ENCODE results near the gene FOXD4L1. TPM values are rescaled to one million over a fixed set of nuclear protein-coding genes. Genes with fewer than 3 reads are reported as not detected.
"Not testable (repeated sequence)": the region's sequence is repeated elsewhere in the genome, so short reads cannot be mapped to it uniquely, and the experiment has no call there.

FOXD4L1 gene
- total RNA-seq (2014; rRNA removed; shearing (Covaris generic)): 0.44 and 0.54 TPM in 2 replicates
- total RNA-seq (2022): 0.80 and 1.5 TPM in 2 replicates
- Bru-seq, nascent RNA: percentile 47 among the genes with signal in this experiment
- BruChase-seq, experiment 1, labeled RNA remaining after a 6-hour chase: percentile 44 among the genes with signal in this experiment
- percentile 49 among the genes with signal in this experiment for BruChase-seq, experiment 2, labeled RNA remaining after a 2-hour chase
- long read RNA-seq: 0 reads

DNA sequence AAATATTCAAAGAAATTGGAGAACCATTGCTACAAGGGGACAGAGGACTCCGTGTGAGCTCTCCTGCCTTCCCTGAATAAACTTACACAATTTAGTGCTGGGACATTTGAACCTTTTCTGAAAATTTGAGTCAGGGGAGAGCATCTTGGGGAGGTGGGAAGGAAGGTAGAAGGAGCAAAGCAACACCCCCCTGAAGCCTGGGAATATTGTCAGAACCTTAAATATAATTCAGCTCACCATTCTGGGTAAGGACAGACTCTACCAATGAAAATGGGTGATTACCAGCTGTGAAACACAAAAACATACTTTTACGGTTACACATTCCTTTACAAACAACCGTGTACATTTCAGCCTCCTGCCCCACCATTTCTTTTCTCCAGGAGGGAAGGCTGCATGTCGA, at the start of gene FOXD4L1:
TSS of gene FOXD4L1 (plus strand) at position 301 of the 400 bp plus-strand sequence. CDS start 592 bp downstream, outside the sequence.
- H3K4me3 ChIP-seq (ENCODE audit: low read depth, low read length, poor library complexity, severe bottlenecking); H3K9me2 ChIP-seq (ENCODE audit: insufficient read depth, low read length); H3K9me3 ChIP-seq (ENCODE audit: low read length); H4K20me1 ChIP-seq (ENCODE audit: insufficient read depth, low read length); BruUV-seq (replicated peaks); H3K79me2 ChIP-seq (ENCODE audit: insufficient read depth, low read depth, low read length); H3K36me3 ChIP-seq (ENCODE audit: insufficient read depth, low read length); POLR2A ChIA-PET; H2AFZ ChIP-seq (ENCODE audit: low read length); intact Hi-C loops (cut with micrococcal nuclease; ENCODE audit: unreplicated experiment); DNase-seq (ENCODE audit: low spot score); H3K4me1 ChIP-seq (ENCODE audit: insufficient read depth, low read length, poor library complexity, severe bottlenecking); H3K27ac ChIP-seq (ENCODE audit: low read depth, low read length, poor library complexity, severe bottlenecking); H3K4me2 ChIP-seq (ENCODE audit: low read length); CTCF ChIA-PET (ENCODE audit: unreplicated experiment): not testable (repeated sequence)

DNA sequence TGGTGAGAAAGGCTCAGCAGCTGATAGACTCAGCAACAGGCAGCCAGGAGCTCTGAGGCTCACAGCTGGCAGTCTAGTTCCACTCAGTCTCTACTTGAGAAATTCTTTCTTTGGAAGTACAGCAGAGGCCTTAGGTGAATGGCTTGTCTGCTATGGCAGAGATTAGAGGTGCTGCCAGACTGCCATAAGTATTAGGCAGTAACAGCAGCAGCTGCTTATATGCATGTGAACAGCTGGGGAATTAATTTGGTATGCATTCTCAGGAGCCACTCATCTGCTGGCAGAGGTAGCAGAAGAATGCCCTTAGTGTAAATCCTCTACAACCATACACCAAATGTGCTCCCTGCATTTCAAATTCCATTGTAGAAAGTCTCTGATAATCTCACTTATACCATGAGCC, 32.7 kb upstream of the FOXD4L1 start:
- H3K36me3 ChIP-seq (ENCODE audit: insufficient read depth, low read length); intact Hi-C loops (cut with micrococcal nuclease; ENCODE audit: unreplicated experiment); H4K20me1 ChIP-seq (ENCODE audit: insufficient read depth, low read length); POLR2A ChIA-PET; H3K4me2 ChIP-seq (ENCODE audit: low read length); H3K9me3 ChIP-seq (ENCODE audit: low read length); H3K27ac ChIP-seq (ENCODE audit: low read depth, low read length, poor library complexity, severe bottlenecking); H3K79me2 ChIP-seq (ENCODE audit: insufficient read depth, low read depth, low read length); H3K9me2 ChIP-seq (ENCODE audit: insufficient read depth, low read length); H2AFZ ChIP-seq (ENCODE audit: low read length); CTCF ChIA-PET (ENCODE audit: unreplicated experiment); H3K4me1 ChIP-seq (ENCODE audit: insufficient read depth, low read length, poor library complexity, severe bottlenecking); DNase-seq (ENCODE audit: low spot score); BruUV-seq (replicated peaks); H3K4me3 ChIP-seq (ENCODE audit: low read depth, low read length, poor library complexity, severe bottlenecking): not testable (repeated sequence)

DNA sequence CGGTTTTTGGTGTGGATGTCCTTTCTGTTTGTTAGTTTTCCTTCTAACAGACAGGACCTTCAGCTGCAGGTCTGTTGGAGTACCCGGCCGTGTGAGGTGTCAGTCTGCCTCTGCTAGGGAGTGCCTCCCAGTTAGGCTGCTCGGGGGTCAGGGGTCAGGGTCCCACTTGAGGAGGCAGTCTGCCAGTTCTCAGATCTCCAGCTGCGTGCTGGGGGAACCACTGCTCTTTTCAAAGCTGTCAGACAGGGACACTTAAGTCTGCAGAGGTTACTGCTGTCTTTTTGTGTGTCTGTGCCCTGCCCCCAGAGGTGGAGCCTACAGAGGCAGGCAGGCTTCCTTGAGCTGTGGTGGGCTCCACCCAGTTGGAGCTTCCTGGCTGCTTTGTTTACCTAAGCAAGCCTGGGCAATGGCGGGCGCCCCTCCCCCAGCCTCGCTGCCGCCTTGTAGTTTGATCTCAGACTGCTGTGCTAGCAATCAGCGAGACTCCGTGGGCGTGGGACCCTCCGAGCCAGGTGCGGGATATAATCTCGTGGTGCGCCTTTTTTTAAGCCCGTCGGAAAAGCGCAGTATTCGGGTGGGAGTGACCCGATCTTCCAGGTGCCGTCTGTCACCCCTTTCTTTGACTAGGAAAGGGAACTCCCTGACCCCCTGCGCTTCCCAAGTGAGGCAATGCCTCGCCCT, 21.6 kb upstream of the FOXD4L1 start:
- H3K4me2 ChIP-seq (ENCODE audit: low read length); H3K9me3 ChIP-seq (ENCODE audit: low read length); DNase-seq (ENCODE audit: low spot score); H3K27ac ChIP-seq (ENCODE audit: low read depth, low read length, poor library complexity, severe bottlenecking); intact Hi-C loops (cut with micrococcal nuclease; ENCODE audit: unreplicated experiment); H2AFZ ChIP-seq (ENCODE audit: low read length); POLR2A ChIA-PET; H3K4me3 ChIP-seq (ENCODE audit: low read depth, low read length, poor library complexity, severe bottlenecking); H3K9me2 ChIP-seq (ENCODE audit: insufficient read depth, low read length); H4K20me1 ChIP-seq (ENCODE audit: insufficient read depth, low read length); H3K36me3 ChIP-seq (ENCODE audit: insufficient read depth, low read length); BruUV-seq (replicated peaks); H3K4me1 ChIP-seq (ENCODE audit: insufficient read depth, low read length, poor library complexity, severe bottlenecking); H3K79me2 ChIP-seq (ENCODE audit: insufficient read depth, low read depth, low read length); CTCF ChIA-PET (ENCODE audit: unreplicated experiment): not testable (repeated sequence)

DNA sequence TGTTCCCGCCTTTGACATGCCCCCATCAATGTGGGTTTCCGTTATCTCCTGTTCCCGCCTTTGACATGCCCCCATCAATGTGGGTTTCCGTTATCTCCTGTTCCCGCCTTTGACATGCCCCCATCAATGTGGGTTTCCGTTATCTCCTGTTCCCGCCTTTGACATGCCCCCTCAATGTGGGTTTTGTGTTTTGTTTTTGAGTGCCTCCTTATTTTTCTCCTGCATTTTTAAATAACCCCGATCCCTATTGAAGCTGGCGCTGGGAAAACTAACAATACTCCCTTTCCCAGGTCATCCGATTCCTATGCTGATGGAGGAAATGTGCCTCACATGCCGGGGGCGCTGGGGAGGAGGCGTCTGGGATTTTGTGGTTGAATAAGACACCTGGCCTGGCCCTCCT, 1.9 kb upstream of the FOXD4L1 start:
- BruUV-seq (replicated peaks); H3K36me3 ChIP-seq (ENCODE audit: insufficient read depth, low read length); H2AFZ ChIP-seq (ENCODE audit: low read length); POLR2A ChIA-PET; H3K79me2 ChIP-seq (ENCODE audit: insufficient read depth, low read depth, low read length); intact Hi-C loops (cut with micrococcal nuclease; ENCODE audit: unreplicated experiment); DNase-seq (ENCODE audit: low spot score); H3K4me1 ChIP-seq (ENCODE audit: insufficient read depth, low read length, poor library complexity, severe bottlenecking); H3K9me2 ChIP-seq (ENCODE audit: insufficient read depth, low read length); H3K27ac ChIP-seq (ENCODE audit: low read depth, low read length, poor library complexity, severe bottlenecking); H3K4me2 ChIP-seq (ENCODE audit: low read length); H4K20me1 ChIP-seq (ENCODE audit: insufficient read depth, low read length); H3K4me3 ChIP-seq (ENCODE audit: low read depth, low read length, poor library complexity, severe bottlenecking); H3K9me3 ChIP-seq (ENCODE audit: low read length); CTCF ChIA-PET (ENCODE audit: unreplicated experiment): not testable (repeated sequence)

- POLR2A ChIA-PET: not testable (repeated sequence)
These were observed 787 bp downstream of the FOXD4L1 start for GRCh38 chr2:113499019-113499885.

DNA sequence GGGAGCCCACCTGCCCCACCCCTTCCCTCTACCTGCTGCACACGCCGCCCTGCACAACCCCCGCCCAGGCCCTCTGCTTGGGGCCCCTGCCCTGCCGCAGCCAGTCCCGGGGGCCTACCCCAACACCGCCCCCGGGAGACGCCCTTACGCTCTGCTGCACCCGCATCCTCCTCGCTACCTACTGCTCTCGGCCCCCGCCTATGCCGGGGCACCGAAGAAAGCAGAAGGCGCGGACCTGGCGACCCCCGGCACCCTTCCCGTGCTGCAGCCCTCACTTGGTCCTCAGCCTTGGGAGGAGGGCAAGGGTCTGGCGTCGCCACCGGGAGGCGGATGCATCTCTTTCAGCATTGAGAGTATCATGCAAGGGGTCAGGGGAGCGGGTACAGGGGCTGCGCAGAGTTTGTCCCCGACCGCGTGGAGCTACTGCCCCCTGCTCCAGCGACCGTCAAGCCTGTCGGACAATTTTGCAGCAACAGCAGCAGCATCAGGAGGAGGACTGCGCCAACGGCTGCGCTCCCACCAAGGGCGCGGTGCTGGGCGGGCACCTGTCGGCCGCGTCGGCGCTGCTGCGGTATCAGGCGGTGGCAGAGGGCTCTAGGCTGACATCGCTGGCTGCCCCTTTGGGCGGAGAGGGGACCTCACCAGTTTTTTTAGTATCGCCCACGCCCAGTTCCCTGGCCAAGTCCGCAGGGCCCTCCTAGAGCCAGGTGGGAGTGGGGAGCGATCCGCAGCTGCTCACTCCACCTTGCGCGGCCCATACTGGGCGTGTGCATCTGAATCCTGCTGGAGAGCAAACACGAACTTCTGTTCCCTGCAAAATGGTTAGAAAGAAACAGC, 1.6 kb downstream of the FOXD4L1 start:
- intact Hi-C loops (cut with micrococcal nuclease; ENCODE audit: unreplicated experiment); H3K4me2 ChIP-seq (ENCODE audit: low read length): not testable (repeated sequence)

More at GRCh38 chr2:113499019-113499885, 787 bp downstream of the FOXD4L1 start:
- intact Hi-C loops (cut with micrococcal nuclease; ENCODE audit: unreplicated experiment); H3K4me3 ChIP-seq (ENCODE audit: low read depth, low read length, poor library complexity, severe bottlenecking); H3K27ac ChIP-seq (ENCODE audit: low read depth, low read length, poor library complexity, severe bottlenecking); H4K20me1 ChIP-seq (ENCODE audit: insufficient read depth, low read length); H3K36me3 ChIP-seq (ENCODE audit: insufficient read depth, low read length); CTCF ChIA-PET (ENCODE audit: unreplicated experiment); H3K4me2 ChIP-seq (ENCODE audit: low read length); H2AFZ ChIP-seq (ENCODE audit: low read length); H3K9me3 ChIP-seq (ENCODE audit: low read length); H3K9me2 ChIP-seq (ENCODE audit: insufficient read depth, low read length); DNase-seq (ENCODE audit: low spot score); H3K79me2 ChIP-seq (ENCODE audit: insufficient read depth, low read depth, low read length); H3K4me1 ChIP-seq (ENCODE audit: insufficient read depth, low read length, poor library complexity, severe bottlenecking); BruUV-seq (replicated peaks): not testable (repeated sequence)

More for the DNA sequence above, 1.6 kb downstream of the FOXD4L1 start:
- POLR2A ChIA-PET; H3K4me1 ChIP-seq (ENCODE audit: insufficient read depth, low read length, poor library complexity, severe bottlenecking); H3K9me2 ChIP-seq (ENCODE audit: insufficient read depth, low read length); BruUV-seq (replicated peaks); H3K79me2 ChIP-seq (ENCODE audit: insufficient read depth, low read depth, low read length); CTCF ChIA-PET (ENCODE audit: unreplicated experiment); H3K9me3 ChIP-seq (ENCODE audit: low read length); H3K4me3 ChIP-seq (ENCODE audit: low read depth, low read length, poor library complexity, severe bottlenecking); DNase-seq (ENCODE audit: low spot score); H3K27ac ChIP-seq (ENCODE audit: low read depth, low read length, poor library complexity, severe bottlenecking); H4K20me1 ChIP-seq (ENCODE audit: insufficient read depth, low read length); H3K36me3 ChIP-seq (ENCODE audit: insufficient read depth, low read length); H2AFZ ChIP-seq (ENCODE audit: low read length): not testable (repeated sequence)
